Stomach (tissue), 4 donors: Measurements from ENCODE around the gene PRRC1.

Experiments
- CTCF ChIP-seq, 7 experiments: fragments of 450-650 bp in 4 of 7; fragments of 200-600 bp in 3 of 7; sonication (generic) in 3 of 7; IDR thresholded peaks; one replicate each; pipeline ENCODE4 v1.5.1; 2016 to 2019; ENCODE audit warnings: antibody characterized with exemption in 7 of 7, control low read depth in 2 of 7, mild to moderate bottlenecking in 1 of 7
- EP300 ChIP-seq: sonication (generic); formaldehyde crosslinking; IDR thresholded peaks from one replicate; pipeline ENCODE4 v1.6.1; 2017; ENCODE audit warnings: antibody characterized with exemption
- POLR2A ChIP-seq, 4 donors: fragments of 450-650 bp; IDR thresholded peaks; one replicate each; pipeline ENCODE4 v1.6.1; 2016; ENCODE audit warnings: antibody characterized with exemption in 4 of 4, control low read depth in 2 of 4, mild to moderate bottlenecking in 1 of 4, moderate library complexity in 1 of 4
- POLR2AphosphoS5 ChIP-seq, 3 donors: sonication (generic); formaldehyde crosslinking; IDR thresholded peaks; one replicate each; pipeline ENCODE4 v1.6.1; 2016; ENCODE audit warnings: antibody characterized with exemption in 3 of 3

DNA sequence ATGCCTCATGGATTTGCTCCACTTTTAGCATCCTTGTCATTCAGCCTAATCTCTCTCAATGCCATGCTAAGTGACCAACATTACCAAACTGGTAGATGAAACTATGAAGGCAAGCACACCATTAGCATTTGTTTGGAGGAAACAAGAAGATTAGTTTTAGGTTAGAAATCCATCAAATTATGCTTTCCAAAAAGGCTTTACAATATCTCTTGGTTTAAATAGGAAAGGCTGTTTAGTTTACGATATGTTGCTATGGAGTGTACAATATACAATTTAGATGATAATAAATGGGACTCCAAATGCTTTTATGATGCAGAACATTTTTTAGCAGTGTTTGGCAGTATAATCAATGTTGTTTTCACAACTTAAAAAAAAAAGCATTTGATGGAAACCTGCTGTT lies 83.7 kb downstream of the PRRC1 start:
- TF ChIP-seq CTCF (IDR thresholded peaks at IDR 0.05): no peak
- TF ChIP-seq POLR2A (IDR thresholded peaks at IDR 0.05): no peak
- no peak for TF ChIP-seq POLR2AphosphoS5 (IDR thresholded peaks at IDR 0.05)
- TF ChIP-seq EP300: no peak
